Measurements from ENCODE around the gene RPN2. TPM values are rescaled to one million over a fixed set of nuclear protein-coding genes. Genes with fewer than 3 reads are reported as not detected.
A peak's percentile ranks its signal among the peaks of the same experiment; 100 is the strongest.

Gene RPN2
- total RNA-seq, 1 donor from 2014 or later = 272 TPM

- no peak for DNase-seq (ENCODE audit: low read depth)
Measured at GRCh38 chr20:37185686-37186085, 6.6 kb downstream of the RPN2 start.

- no peak for DNase-seq (ENCODE audit: low read depth)
Measured at GRCh38 chr20:37188787-37189186, 9.7 kb downstream of the RPN2 start.

DNA sequence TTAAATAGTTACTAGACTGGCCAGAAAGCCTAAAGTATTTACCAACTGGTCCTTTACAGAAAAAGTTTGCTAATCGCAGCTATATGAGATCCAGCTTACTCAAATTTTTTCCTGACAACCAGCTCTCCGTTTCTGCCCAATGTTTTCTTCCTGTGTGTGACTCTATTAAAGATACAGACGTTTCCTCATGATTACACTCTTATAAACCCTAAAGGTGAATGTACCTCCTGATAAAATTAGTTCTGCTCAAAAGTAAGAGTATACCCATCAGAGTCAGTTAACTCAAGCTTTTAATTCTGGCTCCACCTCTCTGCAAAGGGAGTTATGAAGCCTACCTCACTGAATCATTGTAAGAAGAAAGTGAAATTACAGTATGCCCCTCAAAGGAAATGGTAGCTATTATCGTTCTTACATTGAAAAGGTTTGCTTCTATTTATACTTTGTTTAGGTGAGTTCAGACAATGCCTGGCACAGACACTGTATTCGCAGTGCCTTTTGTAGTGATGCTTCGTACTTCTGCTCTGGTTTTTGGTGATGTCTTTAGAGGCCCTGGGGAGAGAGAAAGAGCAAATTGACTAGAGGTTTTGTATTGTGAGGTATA, 10.4 kb downstream of the RPN2 start:
- DNase-seq (ENCODE audit: low read depth) = peak; percentile 32

GRCh38 chr20:37190354-37191112, 11.4 kb downstream of the RPN2 start:
- no peak for DNase-seq (ENCODE audit: low read depth)

GRCh38 chr20:37192137-37192854, 13.2 kb downstream of the RPN2 start:
- DNase-seq (ENCODE audit: low read depth) = peak; percentile 75

DNA sequence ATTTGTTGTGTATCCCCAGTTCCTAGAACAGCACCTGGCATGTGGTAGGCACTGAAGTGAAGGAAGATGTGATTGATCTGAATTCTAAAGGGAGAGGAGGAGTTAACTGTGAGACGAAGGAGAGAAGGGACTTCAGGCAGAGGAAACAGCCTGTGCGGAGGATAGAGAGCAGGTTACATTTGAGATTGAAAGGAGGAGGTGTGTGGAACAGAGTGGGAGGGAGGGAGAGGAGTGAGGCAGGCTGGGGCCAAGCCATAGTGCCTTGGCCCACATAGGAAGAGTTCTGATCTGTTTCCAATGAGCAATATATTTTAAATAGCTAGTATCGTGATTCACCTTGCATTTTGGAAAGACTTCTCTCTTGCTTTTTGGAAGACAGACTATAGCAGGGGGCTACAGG, 14.1 kb downstream of the RPN2 start:
- no peak for DNase-seq (ENCODE audit: low read depth)

DNA sequence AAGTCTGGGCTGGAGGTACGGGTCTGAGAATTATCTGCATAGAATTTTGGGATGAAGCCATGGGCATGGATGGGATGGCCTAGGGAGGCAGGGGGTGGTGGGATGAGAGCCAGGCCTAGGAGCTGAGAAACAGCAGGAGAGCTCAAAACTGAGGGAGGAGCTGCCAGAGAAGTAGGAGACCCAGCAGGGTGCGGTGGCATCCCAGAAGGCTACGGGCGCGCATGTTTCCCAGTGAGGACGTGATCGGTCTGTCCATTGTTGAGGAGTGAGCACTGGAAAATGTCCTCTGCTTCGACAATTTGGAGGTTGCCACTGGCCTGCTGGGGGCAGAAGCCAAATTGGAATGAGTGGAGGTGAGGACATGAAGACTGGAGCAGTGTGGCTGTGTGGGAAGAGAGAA, 14.7 kb downstream of the RPN2 start:
- DNase-seq (ENCODE audit: low read depth) = no peak

- DNase-seq (ENCODE audit: low read depth) = no peak
Measured at GRCh38 chr20:37194621-37195417, 15.7 kb downstream of the RPN2 start.

- no peak for DNase-seq (ENCODE audit: low read depth)
Measured at GRCh38 chr20:37198932-37199660, 20.0 kb downstream of the RPN2 start.

GRCh38 chr20:37200376-37200775, 21.2 kb downstream of the RPN2 start:
- no peak for DNase-seq (ENCODE audit: low read depth)

- no peak for DNase-seq (ENCODE audit: low read depth)
Measured at GRCh38 chr20:37200926-37201826, 22.0 kb downstream of the RPN2 start.

DNA sequence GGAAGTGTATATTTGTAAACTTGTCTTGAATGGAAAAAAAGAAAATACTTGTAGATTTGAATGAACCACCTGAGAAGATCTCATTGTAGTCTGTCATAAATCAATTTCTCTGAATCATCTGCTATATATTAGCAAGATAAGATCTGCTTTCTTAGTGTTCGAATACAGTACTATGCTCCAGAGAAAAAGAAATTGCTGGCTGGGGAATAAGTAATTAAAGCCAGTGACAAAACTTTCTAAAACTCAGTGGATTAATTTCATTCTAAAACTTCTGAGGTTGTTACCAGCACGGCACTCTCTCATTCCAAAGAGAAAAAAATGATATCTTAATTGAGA, 22.7 kb downstream of the RPN2 start:
- DNase-seq (ENCODE audit: low read depth) = no peak

- peak; percentile 95 for DNase-seq (ENCODE audit: low read depth)
Measured at GRCh38 chr20:37202267-37202943, 23.3 kb downstream of the RPN2 start.

DNA sequence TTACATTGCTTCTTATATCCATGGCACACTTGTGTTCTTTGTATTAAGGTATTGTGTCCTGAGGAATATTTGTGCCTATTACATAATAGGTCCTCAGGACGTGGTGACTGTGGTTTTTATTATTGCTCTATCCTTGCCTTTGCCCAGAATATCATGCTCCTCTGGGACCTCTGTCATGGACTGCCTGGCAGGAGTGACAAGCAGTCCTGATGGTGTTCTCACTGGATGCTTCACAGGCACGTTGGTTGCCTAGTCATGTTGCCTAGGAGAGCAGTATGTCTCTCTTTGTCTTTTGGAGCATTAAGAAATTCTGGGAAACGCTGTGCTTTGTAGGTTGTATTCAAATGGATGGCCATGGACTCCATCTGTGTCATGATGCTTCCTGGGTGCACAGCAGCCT, 24.9 kb downstream of the RPN2 start:
- no peak for DNase-seq (ENCODE audit: low read depth)

- peak; percentile 17 for DNase-seq (ENCODE audit: low read depth)
Measured at GRCh38 chr20:37205130-37205529, 26.0 kb downstream of the RPN2 start.

DNA sequence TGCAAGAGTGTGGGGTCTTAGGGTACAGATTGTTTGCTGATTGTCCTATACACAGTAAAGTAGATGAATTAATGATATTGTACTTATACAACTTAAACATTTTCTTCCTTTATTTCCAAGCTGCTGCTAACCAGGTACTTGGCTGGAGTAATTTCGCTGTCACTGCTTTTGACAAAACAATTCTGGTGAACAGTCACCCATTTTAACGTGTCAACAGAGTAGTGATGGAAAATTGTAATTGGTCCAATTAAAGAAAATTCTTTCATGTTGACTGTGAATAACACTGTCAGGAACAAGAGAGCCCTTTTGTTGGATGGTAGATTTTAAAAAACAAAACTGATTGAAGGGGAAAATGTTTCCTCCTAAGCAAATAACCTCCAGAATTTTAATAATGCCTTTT, 26.7 kb downstream of the RPN2 start:
- DNase-seq (ENCODE audit: low read depth) = no peak

DNA sequence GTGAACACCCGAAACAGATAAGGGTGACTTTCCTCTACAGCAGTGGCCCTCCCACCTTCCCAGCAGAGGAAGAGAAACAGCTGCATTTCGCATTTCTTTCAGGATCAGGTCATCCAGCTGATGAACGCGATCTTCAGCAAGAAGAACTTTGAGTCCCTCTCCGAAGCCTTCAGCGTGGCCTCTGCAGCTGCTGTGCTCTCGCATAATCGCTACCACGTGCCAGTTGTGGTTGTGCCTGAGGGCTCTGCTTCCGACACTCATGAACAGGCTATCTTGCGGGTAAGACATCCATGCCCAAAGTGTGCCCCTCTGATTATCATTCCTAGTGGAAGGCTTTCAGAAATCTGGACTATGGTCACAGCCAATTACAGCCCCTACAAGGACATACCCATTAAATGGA, 28.0 kb downstream of the RPN2 start:
- DNase-seq (ENCODE audit: low read depth) = no peak

GRCh38 chr20:37209193-37209592, 30.1 kb downstream of the RPN2 start:
- no peak for DNase-seq (ENCODE audit: low read depth)

DNA sequence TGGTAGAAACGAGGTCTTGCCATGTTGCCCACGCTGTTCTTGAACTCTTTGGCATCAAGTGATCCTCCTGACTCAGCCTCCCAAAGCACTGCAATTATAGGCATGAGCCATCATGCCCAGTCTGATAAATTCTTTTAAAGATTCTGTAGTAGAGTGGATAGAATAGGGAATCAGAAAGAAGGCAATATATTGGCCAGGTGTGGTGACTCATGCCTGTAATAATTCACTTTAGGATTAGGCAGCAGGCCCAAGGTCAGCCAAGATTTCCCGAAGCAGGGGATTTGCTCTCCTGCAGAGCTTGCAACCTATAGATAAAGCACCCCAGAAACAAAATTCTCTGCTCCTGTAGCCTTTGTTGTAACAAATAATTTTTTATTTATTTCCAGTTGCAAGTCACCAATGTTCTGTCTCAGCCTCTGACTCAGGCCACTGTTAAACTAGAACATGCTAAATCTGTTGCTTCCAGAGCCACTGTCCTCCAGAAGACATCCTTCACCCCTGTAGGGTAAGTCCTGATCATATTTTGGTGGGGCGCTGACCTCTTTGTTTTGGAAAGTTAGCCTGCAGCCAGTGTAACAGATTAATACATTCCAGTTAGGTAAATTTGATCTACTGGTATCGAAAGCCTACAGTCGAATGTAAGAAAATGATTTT, 30.7 kb downstream of the RPN2 start:
- DNase-seq (ENCODE audit: low read depth) = peak; percentile 31

Data from renal cortical epithelial cell (primary cell).